ENCODE data around the gene CIITA.

Gene CIITA

GRCh38 chr16:10972819-10973464 is 95.9 kb downstream of the CIITA start:
- H3K27ac ChIP-seq (ENCODE audit: low read depth, low read length): no peak overlapping the region
- H3K36me3 ChIP-seq (ENCODE audit: insufficient read depth, low read length): no peaks in the 10 kb centered on the region

DNA sequence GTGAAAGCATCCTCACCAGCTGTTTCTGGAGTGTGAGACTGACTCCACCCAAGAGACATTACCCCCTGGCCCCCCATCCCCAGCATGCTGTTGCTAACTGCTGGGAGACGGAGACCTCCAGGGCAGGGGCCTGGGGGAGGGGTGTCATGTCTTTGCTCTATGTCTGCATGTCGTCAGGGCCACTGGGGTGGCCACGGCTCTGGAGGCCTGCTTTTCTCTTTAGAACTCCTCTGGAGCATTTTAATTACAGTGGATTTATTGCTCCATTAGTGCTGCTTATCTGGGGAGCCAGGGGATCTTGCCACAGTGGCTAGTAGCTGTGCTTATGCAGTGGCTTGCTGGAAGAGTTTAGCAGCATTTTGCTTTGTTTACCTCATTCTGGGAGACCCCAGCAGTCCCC is 99.6 kb downstream of the CIITA start:
- H3K79me2 ChIP-seq (ENCODE audit: control insufficient read depth, insufficient read depth, low read length, unreplicated experiment): no peaks in the 10 kb centered on the region
- H3K4me3 ChIP-seq (ENCODE audit: low read depth, low read length): no peak overlapping the region
- no peaks in the 10 kb centered on the region for H3K36me3 ChIP-seq (ENCODE audit: insufficient read depth, low read length)
- H2AFZ ChIP-seq (ENCODE audit: low read length, unreplicated experiment): no peak overlapping the region
- H3K27me3 ChIP-seq (ENCODE audit: insufficient read depth, low read length): no peaks in the 10 kb centered on the region
- peaks cover 3% of the 10 kb centered on the region for H3K4me1 ChIP-seq (ENCODE audit: control insufficient read depth, insufficient read depth, low read length, unreplicated experiment)
- no peak overlapping the region for H3K27ac ChIP-seq (ENCODE audit: low read depth, low read length)

More at GRCh38 chr16:10972819-10973464, 95.9 kb downstream of the CIITA start:
- Histone ChIP-seq H3K4me1 (ENCODE audit: control insufficient read depth, insufficient read depth, low read length, unreplicated experiment) (peaks cover 4% of the 10 kb centered on the region), H3K27me3 (ENCODE audit: insufficient read depth, low read length) (no peaks in the 10 kb centered on the region), H3K79me2 (ENCODE audit: control insufficient read depth, insufficient read depth, low read length, unreplicated experiment) (no peaks in the 10 kb centered on the region), H2AFZ (ENCODE audit: low read length, unreplicated experiment) (no peak overlapping the region), H3K4me3 (ENCODE audit: low read depth, low read length) (no peak overlapping the region)

DNA sequence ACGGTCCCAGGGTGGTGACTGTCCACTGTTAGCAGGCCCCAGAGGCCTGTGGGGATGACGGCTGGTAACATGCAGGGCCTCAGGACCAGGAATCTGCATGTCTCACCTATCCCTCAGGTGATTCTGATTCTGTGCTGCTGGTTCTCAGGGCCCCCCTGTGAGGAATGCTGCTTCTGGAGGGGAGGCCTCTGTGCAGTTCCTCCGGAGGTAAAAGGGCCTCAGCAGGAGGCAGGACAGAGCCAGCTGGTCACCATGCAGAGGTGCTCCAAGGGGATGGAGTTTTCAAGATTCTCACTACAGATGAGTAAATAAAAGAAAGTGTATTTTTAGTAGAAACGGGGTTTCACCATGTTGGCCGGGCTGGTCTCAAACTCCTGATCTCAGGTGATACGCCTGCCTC is 101.1 kb downstream of the CIITA start:
- Histone ChIP-seq H2AFZ (ENCODE audit: low read length, unreplicated experiment) (no peak overlapping the region), H3K27ac (ENCODE audit: low read depth, low read length) (no peak overlapping the region), H3K36me3 (ENCODE audit: insufficient read depth, low read length) (no peaks in the 10 kb centered on the region), H3K4me1 (ENCODE audit: control insufficient read depth, insufficient read depth, low read length, unreplicated experiment) (no peaks in the 10 kb centered on the region), H3K4me3 (ENCODE audit: low read depth, low read length) (no peak overlapping the region), H3K27me3 (ENCODE audit: insufficient read depth, low read length) (no peaks in the 10 kb centered on the region), H3K79me2 (ENCODE audit: control insufficient read depth, insufficient read depth, low read length, unreplicated experiment) (no peaks in the 10 kb centered on the region)

GRCh38 chr16:10978871-10979446 is 102.0 kb downstream of the CIITA start:
- Histone ChIP-seq H3K79me2 (ENCODE audit: control insufficient read depth, insufficient read depth, low read length, unreplicated experiment) (no peaks in the 10 kb centered on the region), H3K4me1 (ENCODE audit: control insufficient read depth, insufficient read depth, low read length, unreplicated experiment) (no peaks in the 10 kb centered on the region), H3K27me3 (ENCODE audit: insufficient read depth, low read length) (no peaks in the 10 kb centered on the region), H3K27ac (ENCODE audit: low read depth, low read length) (no peak overlapping the region), H3K4me3 (ENCODE audit: low read depth, low read length) (no peak overlapping the region), H2AFZ (ENCODE audit: low read length, unreplicated experiment) (no peak overlapping the region), H3K36me3 (ENCODE audit: insufficient read depth, low read length) (no peaks in the 10 kb centered on the region)

GRCh38 chr16:10979717-10980601 is 103.0 kb downstream of the CIITA start:
- Histone ChIP-seq H3K27me3 (ENCODE audit: insufficient read depth, low read length) (no peaks in the 10 kb centered on the region), H3K4me1 (ENCODE audit: control insufficient read depth, insufficient read depth, low read length, unreplicated experiment) (no peaks in the 10 kb centered on the region), H3K79me2 (ENCODE audit: control insufficient read depth, insufficient read depth, low read length, unreplicated experiment) (no peaks in the 10 kb centered on the region), H3K36me3 (ENCODE audit: insufficient read depth, low read length) (no peaks in the 10 kb centered on the region), H2AFZ (ENCODE audit: low read length, unreplicated experiment) (no peak overlapping the region), H3K4me3 (ENCODE audit: low read depth, low read length) (no peak overlapping the region), H3K27ac (ENCODE audit: low read depth, low read length) (no peak overlapping the region)

DNA sequence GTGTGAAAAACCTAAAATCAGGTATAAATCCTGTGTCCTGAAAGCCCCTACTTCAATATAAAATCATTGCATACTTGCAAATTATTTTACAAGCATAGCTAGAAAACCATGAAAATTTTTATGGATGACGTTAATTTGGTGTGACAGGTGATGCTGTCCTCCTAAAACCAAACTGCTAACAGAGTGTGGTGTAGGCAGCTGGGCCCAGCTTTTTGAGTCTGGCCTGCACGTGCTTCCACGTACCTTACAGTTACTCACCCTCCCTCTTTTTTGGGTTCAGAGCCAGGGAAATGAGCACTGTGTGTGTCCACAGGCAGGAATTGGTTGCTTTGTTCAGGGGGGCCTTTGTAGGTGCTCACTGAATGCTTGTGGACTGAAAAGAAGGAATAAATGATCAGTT is 103.8 kb downstream of the CIITA start:
- Histone ChIP-seq H3K4me1 (ENCODE audit: control insufficient read depth, insufficient read depth, low read length, unreplicated experiment) (no peaks in the 10 kb centered on the region), H3K27me3 (ENCODE audit: insufficient read depth, low read length) (no peaks in the 10 kb centered on the region), H2AFZ (ENCODE audit: low read length, unreplicated experiment) (no peak overlapping the region), H3K36me3 (ENCODE audit: insufficient read depth, low read length) (no peaks in the 10 kb centered on the region), H3K4me3 (ENCODE audit: low read depth, low read length) (no peak overlapping the region), H3K27ac (ENCODE audit: low read depth, low read length) (no peak overlapping the region), H3K79me2 (ENCODE audit: control insufficient read depth, insufficient read depth, low read length, unreplicated experiment) (no peaks in the 10 kb centered on the region)

GRCh38 chr16:10981697-10982216 is 104.8 kb downstream of the CIITA start:
- Histone ChIP-seq H3K79me2 (ENCODE audit: control insufficient read depth, insufficient read depth, low read length, unreplicated experiment) (no peaks in the 10 kb centered on the region), H3K4me1 (ENCODE audit: control insufficient read depth, insufficient read depth, low read length, unreplicated experiment) (no peaks in the 10 kb centered on the region), H2AFZ (ENCODE audit: low read length, unreplicated experiment) (no peak overlapping the region), H3K36me3 (ENCODE audit: insufficient read depth, low read length) (no peaks in the 10 kb centered on the region), H3K27ac (ENCODE audit: low read depth, low read length) (no peak overlapping the region), H3K27me3 (ENCODE audit: insufficient read depth, low read length) (no peaks in the 10 kb centered on the region), H3K4me3 (ENCODE audit: low read depth, low read length) (no peak overlapping the region)

GRCh38 chr16:10982465-10983150 is 105.6 kb downstream of the CIITA start:
- H3K27me3 ChIP-seq (ENCODE audit: insufficient read depth, low read length): no peaks in the 10 kb centered on the region
- H3K79me2 ChIP-seq (ENCODE audit: control insufficient read depth, insufficient read depth, low read length, unreplicated experiment): no peaks in the 10 kb centered on the region
- no peak overlapping the region for H3K4me3 ChIP-seq (ENCODE audit: low read depth, low read length)
- H3K27ac ChIP-seq (ENCODE audit: low read depth, low read length): no peak overlapping the region
- no peaks in the 10 kb centered on the region for H3K36me3 ChIP-seq (ENCODE audit: insufficient read depth, low read length)
- no peaks in the 10 kb centered on the region for H3K4me1 ChIP-seq (ENCODE audit: control insufficient read depth, insufficient read depth, low read length, unreplicated experiment)
- H2AFZ ChIP-seq (ENCODE audit: low read length, unreplicated experiment): no peak overlapping the region

- Histone ChIP-seq H3K27ac (ENCODE audit: low read depth, low read length) (no peak overlapping the region), H3K4me1 (ENCODE audit: control insufficient read depth, insufficient read depth, low read length, unreplicated experiment) (no peaks in the 10 kb centered on the region), H3K4me3 (ENCODE audit: low read depth, low read length) (no peak overlapping the region), H3K36me3 (ENCODE audit: insufficient read depth, low read length) (no peaks in the 10 kb centered on the region), H3K79me2 (ENCODE audit: control insufficient read depth, insufficient read depth, low read length, unreplicated experiment) (no peaks in the 10 kb centered on the region), H3K27me3 (ENCODE audit: insufficient read depth, low read length) (no peaks in the 10 kb centered on the region), H2AFZ (ENCODE audit: low read length, unreplicated experiment) (no peak overlapping the region)
Measured at GRCh38 chr16:10983159-10983558, 106.2 kb downstream of the CIITA start.

DNA sequence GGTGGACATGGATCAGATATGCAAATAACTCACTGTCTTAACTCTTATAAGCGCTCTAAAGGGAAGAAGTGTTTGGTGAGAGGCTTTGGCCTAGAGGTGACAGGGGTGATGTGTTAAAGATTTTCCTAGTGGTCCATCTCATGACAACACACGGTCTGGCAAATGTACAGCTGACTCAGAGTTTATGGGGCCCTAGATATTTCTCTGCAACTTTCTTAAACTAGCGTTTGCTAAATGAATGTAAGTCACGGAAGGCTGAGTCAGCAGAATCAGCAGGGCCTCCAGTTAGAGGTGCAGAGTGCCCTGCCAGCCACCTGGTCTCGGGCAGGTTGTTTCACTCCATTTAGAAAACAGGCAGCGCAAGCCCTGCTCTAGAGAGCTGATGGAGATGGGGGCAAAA is 107.5 kb downstream of the CIITA start:
- Histone ChIP-seq H3K79me2 (ENCODE audit: control insufficient read depth, insufficient read depth, low read length, unreplicated experiment) (no peaks in the 10 kb centered on the region), H3K36me3 (ENCODE audit: insufficient read depth, low read length) (no peaks in the 10 kb centered on the region), H3K27ac (ENCODE audit: low read depth, low read length) (no peak overlapping the region), H3K4me1 (ENCODE audit: control insufficient read depth, insufficient read depth, low read length, unreplicated experiment) (no peaks in the 10 kb centered on the region), H3K27me3 (ENCODE audit: insufficient read depth, low read length) (no peaks in the 10 kb centered on the region), H3K4me3 (ENCODE audit: low read depth, low read length) (no peak overlapping the region), H2AFZ (ENCODE audit: low read length, unreplicated experiment) (no peak overlapping the region)

All from ACC112 (cell line).